OCI-M2 (cell line): ENCODE data around the gene ADRB1.

Source experiments
- DNase-seq: peaks from one replicate; lab custom pipeline; 2025; ENCODE audit not compliant: unreplicated experiment; lab: John Stamatoyannopoulos, UW

The ADRB1 gene

GRCh38 chr10:114043532-114044246 lies at the start of gene ADRB1:
Gene ADRB1, plus strand, starts transcription at chr10:114043866. Its CDS starts 267 bp downstream, at chr10:114044133.
- DNase-seq: no peak

- no peak for DNase-seq
Measured at GRCh38 chr10:113995201-113995600, 48.5 kb upstream of the ADRB1 start.

- DNase-seq: no peak
Measured at GRCh38 chr10:113997428-113997827, 46.2 kb upstream of the ADRB1 start.

GRCh38 chr10:113999531-113999930 lies 44.1 kb upstream of the ADRB1 start:
- DNase-seq: no peak

GRCh38 chr10:114000457-114001010 lies 43.1 kb upstream of the ADRB1 start:
- DNase-seq: no peak

- no peak for DNase-seq
Measured at GRCh38 chr10:114002422-114002821, 41.2 kb upstream of the ADRB1 start.

- no peak for DNase-seq
Measured at GRCh38 chr10:114003161-114003941, 40.3 kb upstream of the ADRB1 start.

GRCh38 chr10:114009281-114009996 lies 34.2 kb upstream of the ADRB1 start:
- no peak for DNase-seq

- no peak for DNase-seq
Measured at GRCh38 chr10:114010316-114010715, 33.4 kb upstream of the ADRB1 start.

GRCh38 chr10:114012650-114013049 lies 31.0 kb upstream of the ADRB1 start:
- no peak for DNase-seq

- DNase-seq: no peak
Measured at GRCh38 chr10:114015708-114016107, 28.0 kb upstream of the ADRB1 start.

GRCh38 chr10:114017271-114017670 lies 26.4 kb upstream of the ADRB1 start:
- DNase-seq: no peak

GRCh38 chr10:114017873-114018272 lies 25.8 kb upstream of the ADRB1 start:
- DNase-seq: no peak

GRCh38 chr10:114019226-114019625 lies 24.4 kb upstream of the ADRB1 start:
- DNase-seq: no peak

GRCh38 chr10:114021154-114021553 lies 22.5 kb upstream of the ADRB1 start:
- no peak for DNase-seq

GRCh38 chr10:114021717-114022680 lies 21.7 kb upstream of the ADRB1 start:
- no peak for DNase-seq

- DNase-seq: no peak
Measured at GRCh38 chr10:114022766-114023597, 20.7 kb upstream of the ADRB1 start.

GRCh38 chr10:114024876-114025610 lies 18.6 kb upstream of the ADRB1 start:
- DNase-seq: no peak
